Stimulated activated naive CD4-positive, alpha-beta T cell (primary cell): ENCODE results near the gene RARA.

Experiments used
- DNase-seq, 6 experiments: peaks; one replicate each; lab custom pipeline; 2025; lab: John Stamatoyannopoulos, UW

The RARA gene

GRCh38 chr17:40309031-40309948 is at the start of gene RARA:
Gene RARA, plus strand, starts transcription at chr17:40309180. Its CDS starts 22,039 bp downstream, at chr17:40331219.
- DNase-seq: peak in 2 of 6 experiments; percentile 22

GRCh38 chr17:40259505-40259904 is 49.5 kb upstream of the RARA start:
- DNase-seq: no peak

- DNase-seq: no peak
Measured at GRCh38 chr17:40260528-40260927, 48.5 kb upstream of the RARA start.

GRCh38 chr17:40264458-40265185 is 44.4 kb upstream of the RARA start:
- DNase-seq: no peak

GRCh38 chr17:40265337-40265736 is 43.6 kb upstream of the RARA start:
- no peak for DNase-seq

- no peak for DNase-seq
Measured at GRCh38 chr17:40266882-40267281, 42.1 kb upstream of the RARA start.

GRCh38 chr17:40268141-40268712 is 40.8 kb upstream of the RARA start:
- DNase-seq: no peak

- DNase-seq: no peak
Measured at GRCh38 chr17:40278414-40278813, 30.6 kb upstream of the RARA start.

- DNase-seq: no peak
Measured at GRCh38 chr17:40279402-40279801, 29.6 kb upstream of the RARA start.

- DNase-seq: no peak
Measured at GRCh38 chr17:40281663-40282062, 27.3 kb upstream of the RARA start.

- no peak for DNase-seq
Measured at GRCh38 chr17:40283662-40284061, 25.3 kb upstream of the RARA start.

- no peak for DNase-seq
Measured at GRCh38 chr17:40284085-40284713, 24.8 kb upstream of the RARA start.

- DNase-seq: no peak
Measured at GRCh38 chr17:40286473-40286872, 22.5 kb upstream of the RARA start.

- DNase-seq: no peak
Measured at GRCh38 chr17:40287159-40287493, 21.9 kb upstream of the RARA start.

- peak; percentile 94 to 98 (median 98) for DNase-seq
Measured at GRCh38 chr17:40287494-40288369, 21.2 kb upstream of the RARA start, which contains the start of gene CDC6. Gene CDC6, plus strand, starts transcription at chr17:40287879. Its CDS starts 1,542 bp downstream, at chr17:40289421.

- peak in 3 of 6 experiments; percentile 6 to 37 (median 30) for DNase-seq
Measured at GRCh38 chr17:40290629-40291280, 18.2 kb upstream of the RARA start.

- no peak for DNase-seq
Measured at GRCh38 chr17:40291281-40291664, 17.7 kb upstream of the RARA start.

GRCh38 chr17:40293363-40293762 is 15.6 kb upstream of the RARA start:
- DNase-seq: no peak

GRCh38 chr17:40295488-40296436 is 13.2 kb upstream of the RARA start:
- DNase-seq: no peak

GRCh38 chr17:40297511-40297910 is 11.5 kb upstream of the RARA start:
- DNase-seq: no peak
